SK-N-SH treated with all-trans-retinoic acid at 6 μM for 48 hours (cell line): ENCODE results near the gene DBI.

ENCODE experiments used
- ATAC-seq: fragments of 200-7000 bp; cut with Tn5 transposase; 3 replicates; pipeline ENCODE4 v1.9.1; 2020; ENCODE audit warnings: mild to moderate bottlenecking, moderate library complexity
- ARNTL ChIP-seq: fragments of 450-650 bp; formaldehyde crosslinking; IDR thresholded peaks from 2 replicates; pipeline ENCODE4 v1.5.0; 2020; ENCODE audit warnings: low read depth, mild to moderate bottlenecking, moderate library complexity, borderline replicate concordance
- BACH2 ChIP-seq: fragments of 250-450 bp; sonication (Bioruptor Pico); IDR thresholded peaks from 2 replicates; pipeline ENCODE4 v1.9.0; 2021; ENCODE audit warnings: mild to moderate bottlenecking, borderline replicate concordance
- CSDC2 ChIP-seq: fragments of 250-450 bp; sonication (Bioruptor Pico); IDR thresholded peaks from 2 replicates; pipeline ENCODE4 v1.5.0; 2020; ENCODE audit warnings: mild to moderate bottlenecking, moderate library complexity
- CSRNP3 ChIP-seq: fragments of 250-450 bp; sonication (Bioruptor Pico); IDR thresholded peaks from 2 replicates; pipeline ENCODE4 v1.5.1; 2021; ENCODE audit warnings: mild to moderate bottlenecking, moderate library complexity
- ESRRG ChIP-seq: fragments of 250-450 bp; sonication (Bioruptor Pico); IDR thresholded peaks from 2 replicates; pipeline ENCODE4 v1.6.1; 2021; ENCODE audit warnings: mild to moderate bottlenecking
- GLIS3 ChIP-seq: fragments of 250-450 bp; sonication (Bioruptor Pico); IDR thresholded peaks from 2 replicates; pipeline ENCODE4 v1.5.0; 2020; ENCODE audit warnings: mild to moderate bottlenecking, moderate library complexity
- ISL1 ChIP-seq: fragments of 250-450 bp; sonication (Bioruptor Pico); IDR thresholded peaks from 2 replicates; pipeline ENCODE4 v2.1.2; 2022; ENCODE audit warnings: mild to moderate bottlenecking, moderate library complexity
- OSR1 ChIP-seq: fragments of 250-450 bp; sonication (Bioruptor Pico); IDR thresholded peaks from 2 replicates; pipeline ENCODE4 v1.8.0; 2022; ENCODE audit warnings: moderate library complexity, mild to moderate bottlenecking, inconsistent platforms
- PATZ1 ChIP-seq: fragments of 250-450 bp; sonication (Bioruptor Pico); IDR thresholded peaks from 2 replicates; pipeline ENCODE4 v1.8.0; 2020; ENCODE audit warnings: mild to moderate bottlenecking, moderate library complexity, borderline replicate concordance
- PPARA ChIP-seq: fragments of 250-450 bp; sonication (Bioruptor Pico); IDR thresholded peaks from 2 replicates; pipeline ENCODE4 v1.5.0; 2020; ENCODE audit warnings: mild to moderate bottlenecking, borderline replicate concordance
- RARB ChIP-seq: fragments of 250-450 bp; sonication (Bioruptor Pico); IDR thresholded peaks from 2 replicates; pipeline ENCODE4 v1.8.0; 2021; ENCODE audit warnings: mild to moderate bottlenecking, moderate library complexity
- TCF4 ChIP-seq: fragments of 250-450 bp; sonication (Bioruptor Pico); IDR thresholded peaks from 2 replicates; pipeline ENCODE4 v1.8.0; 2021; ENCODE audit warnings: mild to moderate bottlenecking, moderate library complexity, borderline replicate concordance
- ZC3H10 ChIP-seq: fragments of 250-450 bp; sonication (Bioruptor Pico); IDR thresholded peaks from 2 replicates; pipeline ENCODE4 v1.5.1; 2021; ENCODE audit warnings: mild to moderate bottlenecking, moderate library complexity
- ZFP3 ChIP-seq: fragments of 250-450 bp; sonication (Bioruptor Pico); IDR thresholded peaks from 2 replicates; pipeline ENCODE4 v1.5.0; 2020; ENCODE audit warnings: mild to moderate bottlenecking, moderate library complexity
- ZFP30 ChIP-seq: fragments of 450-650 bp; formaldehyde crosslinking; IDR thresholded peaks from 2 replicates; pipeline ENCODE4 v1.5.0; 2022; ENCODE audit warnings: mild to moderate bottlenecking, moderate library complexity
- ZNF565 ChIP-seq: fragments of 450-650 bp; formaldehyde crosslinking; conservative IDR thresholded peaks from 2 replicates; pipeline ENCODE4 v1.5.0; 2020; ENCODE audit warnings: low read depth, mild to moderate bottlenecking, moderate library complexity
- ZNF70 ChIP-seq: fragments of 450-650 bp; formaldehyde crosslinking; IDR thresholded peaks from 2 replicates; pipeline ENCODE4 v1.5.0; 2020; ENCODE audit warnings: mild to moderate bottlenecking, moderate library complexity
- ZNF8 ChIP-seq: fragments of 450-650 bp; formaldehyde crosslinking; IDR thresholded peaks from 2 replicates; pipeline ENCODE4 v1.5.0; 2020; ENCODE audit warnings: mild to moderate bottlenecking, moderate library complexity
- TF ChIP-seq, protein P1 (sequence below): fragments of 250-450 bp; sonication (Bioruptor Pico); IDR thresholded peaks from 2 replicates; pipeline ENCODE4 v1.8.0; 2021; ENCODE audit warnings: low read depth, mild to moderate bottlenecking, moderate library complexity, borderline replicate concordance
- TF ChIP-seq, protein P2 (sequence below): fragments of 250-450 bp; sonication (Bioruptor Pico); IDR thresholded peaks from 2 replicates; pipeline ENCODE4 v1.5.0; 2020; ENCODE audit warnings: mild to moderate bottlenecking, moderate library complexity

Gene DBI

GRCh38 chr2:119364798-119365197 is 2.0 kb upstream of the DBI start:
- no peak for ATAC-seq
- TF ChIP-seq ZC3H10 (no peak), ESRRG (no peak), OSR1 (no peak), PATZ1 (no peak)

DNA sequence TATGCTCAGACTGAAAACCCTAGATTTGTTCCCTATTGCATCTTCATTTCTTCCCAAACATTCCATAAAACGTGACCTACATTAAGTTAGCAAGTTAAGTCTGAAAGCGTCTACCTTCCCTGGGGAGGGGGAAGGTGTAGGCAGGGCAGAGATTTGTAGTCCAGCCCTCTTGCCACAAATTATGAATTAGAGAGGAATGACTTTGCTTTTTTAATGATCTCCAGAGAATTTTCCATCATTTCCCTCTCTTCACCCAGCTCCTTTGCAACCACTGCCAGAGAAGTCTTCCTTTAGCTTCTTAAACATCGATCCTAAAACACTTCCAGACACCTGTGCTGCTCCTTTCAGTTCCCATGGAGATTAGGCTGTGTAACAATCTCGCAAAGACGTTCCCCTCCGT is 1.3 kb upstream of the DBI start:
- ATAC-seq, result no peak
- TF ChIP-seq GLIS3, result no peak
- no peak for TF ChIP-seq TCF4 (CRISPR knock-in tag)
- TF ChIP-seq ESRRG, result no peak
- TF ChIP-seq PATZ1, result no peak
- TF ChIP-seq PPARA (CRISPR knock-in tag), result no peak
- no peak for TF ChIP-seq ZFP30
- no peak for TF ChIP-seq ARNTL (CRISPR knock-in tag)
- TF ChIP-seq, protein P1, sequence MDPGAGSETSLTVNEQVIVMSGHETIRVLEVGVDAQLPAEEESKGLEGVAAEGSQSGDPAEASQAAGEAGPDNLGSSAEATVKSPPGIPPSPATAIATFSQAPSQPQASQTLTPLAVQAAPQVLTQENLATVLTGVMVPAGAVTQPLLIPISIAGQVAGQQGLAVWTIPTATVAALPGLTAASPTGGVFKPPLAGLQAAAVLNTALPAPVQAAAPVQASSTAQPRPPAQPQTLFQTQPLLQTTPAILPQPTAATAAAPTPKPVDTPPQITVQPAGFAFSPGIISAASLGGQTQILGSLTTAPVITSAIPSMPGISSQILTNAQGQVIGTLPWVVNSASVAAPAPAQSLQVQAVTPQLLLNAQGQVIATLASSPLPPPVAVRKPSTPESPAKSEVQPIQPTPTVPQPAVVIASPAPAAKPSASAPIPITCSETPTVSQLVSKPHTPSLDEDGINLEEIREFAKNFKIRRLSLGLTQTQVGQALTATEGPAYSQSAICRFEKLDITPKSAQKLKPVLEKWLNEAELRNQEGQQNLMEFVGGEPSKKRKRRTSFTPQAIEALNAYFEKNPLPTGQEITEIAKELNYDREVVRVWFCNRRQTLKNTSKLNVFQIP (CRISPR knock-in tag), result no peak
- no peak for TF ChIP-seq ZFP3 (CRISPR knock-in tag)
- no peak for TF ChIP-seq OSR1
- TF ChIP-seq ZNF565 (CRISPR knock-in tag), result no peak
- no peak for TF ChIP-seq ZC3H10

DNA sequence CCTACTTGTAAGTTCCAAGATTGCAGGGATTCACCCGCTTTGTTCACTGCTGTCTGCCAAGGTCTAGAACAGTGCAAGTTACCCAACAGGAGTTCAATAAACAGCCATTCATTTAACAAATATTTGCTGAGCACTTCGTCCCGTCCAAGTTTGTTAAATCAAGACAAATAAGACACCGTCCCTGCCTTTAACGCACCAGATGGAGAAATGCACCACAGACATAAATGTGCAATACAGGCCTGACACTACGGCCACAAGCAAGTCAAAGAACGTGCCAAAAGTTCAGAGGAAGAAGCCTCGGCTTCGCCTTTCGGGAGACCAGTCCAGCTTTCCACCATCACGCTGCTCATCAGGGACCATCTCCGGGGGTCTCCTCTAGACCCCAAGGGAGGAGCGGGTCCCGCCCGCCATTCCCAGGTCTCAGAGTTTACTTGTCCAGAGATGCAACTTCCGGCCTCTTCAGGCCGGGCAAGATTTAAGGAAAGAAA is 572 bp upstream of the DBI start:
- ATAC-seq, result peak; percentile 7
- TF ChIP-seq ZNF8 (CRISPR knock-in tag), result 0 out of 2 replicates have a peak, but pooled peaks have one; percentile 4
- TF ChIP-seq BACH2, result no peak
- TF ChIP-seq PPARA (CRISPR knock-in tag), result no peak
- no peak for TF ChIP-seq ESRRG

DNA sequence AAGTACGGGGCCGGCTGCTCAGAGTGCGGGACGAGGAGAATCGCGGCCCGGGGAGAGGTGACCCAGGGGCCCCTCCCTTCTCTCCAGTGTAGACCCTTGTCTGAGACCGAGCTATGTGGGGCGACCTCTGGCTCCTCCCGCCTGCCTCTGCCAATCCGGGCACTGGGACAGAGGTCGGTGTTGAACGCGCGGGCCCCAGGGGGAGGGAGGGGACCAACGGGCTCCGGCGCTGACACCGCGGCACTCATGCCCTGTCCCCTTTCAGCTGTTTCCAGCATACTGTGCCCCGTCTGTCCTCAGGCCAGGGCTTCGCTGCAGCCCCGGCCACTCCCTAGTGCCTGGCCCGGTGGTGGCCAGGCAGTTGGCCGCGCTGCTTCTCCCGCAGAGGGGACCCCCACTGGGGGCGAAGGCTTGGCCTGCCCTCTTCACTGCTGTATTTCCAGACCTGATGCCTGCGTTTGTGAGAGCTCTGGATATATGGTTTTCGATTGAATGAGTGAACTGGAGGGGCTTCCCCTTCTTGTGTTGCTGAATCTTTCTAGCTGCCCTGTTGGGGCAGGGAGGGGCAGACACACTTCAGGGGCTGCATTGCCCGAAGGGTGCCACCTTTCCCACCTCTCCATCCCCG is 809 bp downstream of the DBI start:
- no peak for TF ChIP-seq CSDC2
- TF ChIP-seq ZNF70 (CRISPR knock-in tag), result no peak
- no peak for TF ChIP-seq ESRRG
- no peak; the same call in 1 of the 2 replicates for TF ChIP-seq ZFP3 (CRISPR knock-in tag)
- TF ChIP-seq ARNTL (CRISPR knock-in tag), result no peak
- TF ChIP-seq PPARA (CRISPR knock-in tag), result no peak
- TF ChIP-seq CSRNP3 (CRISPR knock-in tag), result no peak
- no peak for TF ChIP-seq RARB (CRISPR knock-in tag)
- TF ChIP-seq ZNF8 (CRISPR knock-in tag), result no peak
- no peak for TF ChIP-seq OSR1
- TF ChIP-seq, all 23 proteins: peak for 0
- peak; percentile 65 for ATAC-seq

DNA sequence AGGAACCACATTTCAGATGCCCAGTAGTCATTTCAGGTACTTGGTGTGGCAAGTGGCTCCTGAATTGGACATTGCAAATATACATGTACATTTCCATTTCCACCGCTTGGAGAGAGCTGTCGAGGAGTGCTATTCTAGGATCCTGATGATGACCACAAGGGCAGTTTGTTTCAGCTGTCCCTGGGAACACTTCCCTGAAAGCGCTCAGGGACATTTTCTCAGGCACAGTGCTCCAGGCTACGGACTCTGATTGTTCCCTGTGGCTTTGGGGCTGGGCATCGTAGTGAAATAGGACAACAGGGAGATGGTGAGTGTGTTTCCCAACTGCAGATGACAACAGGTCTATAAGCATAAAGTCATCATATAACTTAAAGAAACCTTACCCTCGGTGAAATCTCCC is 3.1 kb downstream of the DBI start:
- TF ChIP-seq ISL1 (CRISPR knock-in tag), result no peak
- TF ChIP-seq, protein P1 (CRISPR knock-in tag), result no peak
- TF ChIP-seq GLIS3, result no peak
- TF ChIP-seq, protein P2, sequence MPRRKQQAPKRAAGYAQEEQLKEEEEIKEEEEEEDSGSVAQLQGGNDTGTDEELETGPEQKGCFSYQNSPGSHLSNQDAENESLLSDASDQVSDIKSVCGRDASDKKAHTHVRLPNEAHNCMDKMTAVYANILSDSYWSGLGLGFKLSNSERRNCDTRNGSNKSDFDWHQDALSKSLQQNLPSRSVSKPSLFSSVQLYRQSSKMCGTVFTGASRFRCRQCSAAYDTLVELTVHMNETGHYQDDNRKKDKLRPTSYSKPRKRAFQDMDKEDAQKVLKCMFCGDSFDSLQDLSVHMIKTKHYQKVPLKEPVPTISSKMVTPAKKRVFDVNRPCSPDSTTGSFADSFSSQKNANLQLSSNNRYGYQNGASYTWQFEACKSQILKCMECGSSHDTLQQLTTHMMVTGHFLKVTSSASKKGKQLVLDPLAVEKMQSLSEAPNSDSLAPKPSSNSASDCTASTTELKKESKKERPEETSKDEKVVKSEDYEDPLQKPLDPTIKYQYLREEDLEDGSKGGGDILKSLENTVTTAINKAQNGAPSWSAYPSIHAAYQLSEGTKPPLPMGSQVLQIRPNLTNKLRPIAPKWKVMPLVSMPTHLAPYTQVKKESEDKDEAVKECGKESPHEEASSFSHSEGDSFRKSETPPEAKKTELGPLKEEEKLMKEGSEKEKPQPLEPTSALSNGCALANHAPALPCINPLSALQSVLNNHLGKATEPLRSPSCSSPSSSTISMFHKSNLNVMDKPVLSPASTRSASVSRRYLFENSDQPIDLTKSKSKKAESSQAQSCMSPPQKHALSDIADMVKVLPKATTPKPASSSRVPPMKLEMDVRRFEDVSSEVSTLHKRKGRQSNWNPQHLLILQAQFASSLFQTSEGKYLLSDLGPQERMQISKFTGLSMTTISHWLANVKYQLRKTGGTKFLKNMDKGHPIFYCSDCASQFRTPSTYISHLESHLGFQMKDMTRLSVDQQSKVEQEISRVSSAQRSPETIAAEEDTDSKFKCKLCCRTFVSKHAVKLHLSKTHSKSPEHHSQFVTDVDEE (CRISPR knock-in tag), result no peak
- TF ChIP-seq TCF4 (CRISPR knock-in tag), result no peak
- TF ChIP-seq RARB (CRISPR knock-in tag), result no peak
- no peak for TF ChIP-seq CSDC2
- no peak for TF ChIP-seq OSR1
- TF ChIP-seq, all 23 proteins: peak for 0
- no peak for ATAC-seq
